HEK293 (cell line): Measurements from ENCODE around the gene RPS18.

Experiments used
- AEBP2 ChIP-seq: fragments of 450-650 bp; formaldehyde crosslinking; IDR thresholded peaks from 2 replicates; pipeline ENCODE4 v1.5.1; 2016; ENCODE audit warnings: missing biosample characterization, missing genetic modification characterization, borderline replicate concordance
- BCL6B ChIP-seq: fragments of 450-650 bp; formaldehyde crosslinking; IDR thresholded peaks from 2 replicates; pipeline ENCODE4 v1.5.1; 2017; ENCODE audit warnings: missing biosample characterization, missing genetic modification characterization
- HIC1 ChIP-seq: fragments of 450-650 bp; formaldehyde crosslinking; IDR thresholded peaks from 2 replicates; pipeline ENCODE4 v1.5.1; 2016; ENCODE audit warnings: missing biosample characterization, missing genetic modification characterization
- IKZF3 ChIP-seq: fragments of 450-650 bp; IDR thresholded peaks from 2 replicates; pipeline ENCODE4 v1.5.0; 2018; ENCODE audit warnings: missing biosample characterization, mild to moderate bottlenecking, missing genetic modification characterization, moderate library complexity
- RBAK ChIP-seq: fragments of 450-650 bp; formaldehyde crosslinking; IDR thresholded peaks from 2 replicates; pipeline ENCODE4 v1.5.1; 2016; ENCODE audit warnings: missing biosample characterization, missing genetic modification characterization
- SP3 ChIP-seq: fragments of 450-650 bp; formaldehyde crosslinking; IDR thresholded peaks from 2 replicates; pipeline ENCODE4 v1.5.1; 2016; ENCODE audit warnings: missing biosample characterization, missing genetic modification characterization
- SP7 ChIP-seq: fragments of 450-650 bp; formaldehyde crosslinking; IDR thresholded peaks from 2 replicates; pipeline ENCODE4 v1.5.1; 2016; ENCODE audit warnings: missing biosample characterization, missing genetic modification characterization
- TCF7L2 ChIP-seq: IDR thresholded peaks from 2 replicates; pipeline ENCODE4 v1.6.1; 2011; ENCODE audit warnings: low read depth, mild to moderate bottlenecking, inconsistent platforms, low read length, moderate library complexity, borderline replicate concordance
- YY2 ChIP-seq: fragments of 450-650 bp; formaldehyde crosslinking; IDR thresholded peaks from 2 replicates; pipeline ENCODE4 v1.5.1; 2016; ENCODE audit warnings: missing biosample characterization, missing genetic modification characterization
- ZFP69B ChIP-seq: fragments of 450-650 bp; formaldehyde crosslinking; IDR thresholded peaks from 2 replicates; pipeline ENCODE4 v1.5.1; 2016; ENCODE audit warnings: missing biosample characterization, missing genetic modification characterization
- ZNF114 ChIP-seq: fragments of 450-650 bp; formaldehyde crosslinking; IDR thresholded peaks from 2 replicates; pipeline ENCODE4 v1.5.0; 2017; ENCODE audit warnings: missing biosample characterization, missing genetic modification characterization
- ZNF146 ChIP-seq: fragments of 450-650 bp; formaldehyde crosslinking; IDR thresholded peaks from 2 replicates; pipeline ENCODE4 v1.5.1; 2016; ENCODE audit warnings: missing biosample characterization, missing genetic modification characterization
- ZNF16 ChIP-seq: fragments of 450-650 bp; formaldehyde crosslinking; IDR thresholded peaks from 2 replicates; pipeline ENCODE4 v1.5.1; 2016; ENCODE audit warnings: low read depth, missing biosample characterization, missing genetic modification characterization
- ZNF211 ChIP-seq: fragments of 450-650 bp; formaldehyde crosslinking; IDR thresholded peaks from 2 replicates; pipeline ENCODE4 v1.5.1; 2016; ENCODE audit warnings: low read depth, missing biosample characterization, missing genetic modification characterization
- ZNF214 ChIP-seq: fragments of 450-650 bp; formaldehyde crosslinking; IDR thresholded peaks from 2 replicates; pipeline ENCODE4 v1.5.1; 2017; ENCODE audit warnings: missing biosample characterization, mild to moderate bottlenecking, missing genetic modification characterization, borderline replicate concordance
- ZNF24 ChIP-seq: fragments of 450-650 bp; formaldehyde crosslinking; IDR thresholded peaks from 2 replicates; pipeline ENCODE4 v1.5.1; 2016; ENCODE audit warnings: missing biosample characterization, missing genetic modification characterization
- ZNF274 ChIP-seq, 2 experiments: fragments of 200-500 bp in 1 of 2; fragments of 450-650 bp in 1 of 2; sonication (Bioruptor generic) in 1 of 2; formaldehyde crosslinking in 1 of 2; IDR thresholded peaks; 2 replicates each; pipeline versions ENCODE4 v1.5.1 to v1.6.1; 2014 to 2016; ENCODE audit warnings: borderline replicate concordance in 1 of 2, inconsistent platforms in 1 of 2, low read length in 1 of 2, missing biosample characterization in 1 of 2, missing genetic modification characterization in 1 of 2
- ZNF280C ChIP-seq: fragments of 450-650 bp; formaldehyde crosslinking; IDR thresholded peaks from 2 replicates; pipeline ENCODE4 v1.5.1; 2016; ENCODE audit warnings: missing biosample characterization, missing genetic modification characterization
- ZNF324 ChIP-seq: fragments of 450-650 bp; formaldehyde crosslinking; IDR thresholded peaks from 2 replicates; pipeline ENCODE4 v1.5.1; 2016; ENCODE audit warnings: missing biosample characterization, missing genetic modification characterization
- ZNF335 ChIP-seq: fragments of 450-650 bp; formaldehyde crosslinking; conservative IDR thresholded peaks from 2 replicates; pipeline ENCODE4 v1.5.1; 2016; ENCODE audit warnings: missing biosample characterization, missing genetic modification characterization
- ZNF350 ChIP-seq: fragments of 450-650 bp; formaldehyde crosslinking; IDR thresholded peaks from 2 replicates; pipeline ENCODE4 v1.5.0; 2017; ENCODE audit warnings: missing biosample characterization, mild to moderate bottlenecking, missing genetic modification characterization
- ZNF48 ChIP-seq: fragments of 450-650 bp; formaldehyde crosslinking; IDR thresholded peaks from 2 replicates; pipeline ENCODE4 v1.5.1; 2016; ENCODE audit warnings: missing biosample characterization, missing genetic modification characterization
- ZNF530 ChIP-seq: fragments of 450-650 bp; formaldehyde crosslinking; IDR thresholded peaks from 2 replicates; pipeline ENCODE4 v1.5.1; 2016; ENCODE audit warnings: low read depth, missing biosample characterization, missing genetic modification characterization
- ZNF549 ChIP-seq: fragments of 450-650 bp; IDR thresholded peaks from 2 replicates; pipeline ENCODE4 v1.5.1; 2018; ENCODE audit warnings: missing biosample characterization, missing genetic modification characterization, mild to moderate bottlenecking, inconsistent platforms, moderate library complexity
- ZNF654 ChIP-seq: fragments of 450-650 bp; formaldehyde crosslinking; IDR thresholded peaks from 2 replicates; pipeline ENCODE4 v1.5.1; 2016; ENCODE audit warnings: low read depth, missing biosample characterization, missing genetic modification characterization
- ZNF664 ChIP-seq: fragments of 450-650 bp; formaldehyde crosslinking; IDR thresholded peaks from 2 replicates; pipeline ENCODE4 v1.5.1; 2016; ENCODE audit warnings: missing biosample characterization, missing genetic modification characterization
- ZNF776 ChIP-seq: fragments of 450-650 bp; formaldehyde crosslinking; IDR thresholded peaks from 2 replicates; pipeline ENCODE4 v1.5.0; 2017; ENCODE audit warnings: missing biosample characterization, missing genetic modification characterization, borderline replicate concordance
- ZNF791 ChIP-seq: fragments of 450-650 bp; formaldehyde crosslinking; IDR thresholded peaks from 2 replicates; pipeline ENCODE4 v1.5.1; 2016; ENCODE audit warnings: missing biosample characterization, missing genetic modification characterization
- ZXDB ChIP-seq: fragments of 450-650 bp; formaldehyde crosslinking; IDR thresholded peaks from 2 replicates; pipeline ENCODE4 v1.5.1; 2016; ENCODE audit warnings: missing biosample characterization, missing genetic modification characterization
- TF ChIP-seq, protein P1 (sequence below): fragments of 450-650 bp; formaldehyde crosslinking; IDR thresholded peaks from 2 replicates; pipeline ENCODE4 v1.5.1; 2016; ENCODE audit warnings: missing biosample characterization, missing genetic modification characterization

The RPS18 gene

DNA sequence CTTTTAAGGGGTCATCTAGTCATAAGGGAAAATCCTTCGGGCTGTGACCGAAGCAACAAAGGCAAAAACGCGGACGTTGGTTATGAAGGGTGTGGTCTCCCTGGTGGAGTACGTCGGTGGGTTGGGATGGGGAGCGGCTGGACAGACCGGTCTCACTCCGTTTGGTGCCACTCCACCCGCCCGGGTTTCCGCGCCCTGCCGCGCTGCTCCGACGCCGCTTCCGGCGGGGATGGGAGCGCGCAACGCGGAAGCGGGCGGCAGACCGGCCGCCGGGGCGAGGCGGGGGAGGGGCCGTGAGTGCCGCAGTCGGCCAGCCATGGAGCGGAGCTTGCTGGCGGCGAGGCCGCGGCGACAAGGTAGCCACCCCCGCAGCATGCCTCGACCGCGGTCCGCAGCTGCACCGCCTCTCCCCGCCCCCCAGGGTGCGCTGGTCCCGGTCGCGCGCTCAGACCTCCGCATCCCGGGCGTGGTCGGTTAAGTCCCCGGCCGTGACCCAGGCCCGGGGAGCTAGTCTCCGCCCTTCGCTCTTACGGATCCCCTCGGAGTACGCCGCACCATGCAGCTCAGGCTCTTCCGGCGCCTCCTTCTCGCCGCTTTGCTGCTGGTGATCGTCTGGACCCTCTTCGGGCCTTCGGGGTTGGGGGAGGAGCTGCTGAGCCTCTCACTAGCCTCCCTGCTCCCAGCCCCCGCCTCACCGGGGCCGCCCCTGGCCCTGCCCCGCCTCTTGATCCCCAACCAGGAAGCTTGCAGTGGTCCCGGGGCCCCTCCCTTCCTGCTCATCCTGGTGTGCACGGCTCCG is 5.2 kb downstream of the RPS18 start, which contains the start of gene B3GALT4 (continued):
- TF ChIP-seq BCL6B (no peak), ZNF324 (tag by site-specific recombination) (peak; percentile 71; the same call in 1 of the 2 replicates), ZNF791 (tag by site-specific recombination) (no peak), AEBP2 (tag by site-specific recombination) (no peak), ZNF16 (no peak; the same call in 1 of the 2 replicates), ZNF530 (tag by site-specific recombination) (no peak), ZNF211 (tag by site-specific recombination) (no peak), ZNF776 (tag by site-specific recombination) (no peak), ZNF280C (tag by site-specific recombination) (no peak), ZNF549 (tag by site-specific recombination) (no peak), ZNF274 (IDR thresholded peaks at IDR 0.05; ENCODE audit: low read length) (no peak), ZNF274 (tag by site-specific recombination; IDR thresholded peaks at IDR 0.05; ENCODE audit: borderline replicate concordance) (no peak), ZNF214 (tag by site-specific recombination) (no peak), HIC1 (no peak), ZFP69B (tag by site-specific recombination) (peak; percentile 58; the same call in 1 of the 2 replicates), SP7 (peak; percentile 81), ZNF664 (tag by site-specific recombination) (no peak), ZNF48 (tag by site-specific recombination) (no peak), SP3 (peak; percentile 92), IKZF3 (tag by site-specific recombination) (peak; percentile 85), ZNF335 (tag by site-specific recombination) (peak; percentile 41), ZNF654 (no peak), RBAK (tag by site-specific recombination) (no peak), ZNF350 (tag by site-specific recombination) (no peak), YY2 (tag by site-specific recombination) (no peak), ZNF146 (tag by site-specific recombination) (peak; percentile 17; the same call in 1 of the 2 replicates), ZXDB (tag by site-specific recombination) (peak; percentile 64), TCF7L2 (no peak), ZNF24 (tag by site-specific recombination) (peak; percentile 50; the same call in 1 of the 2 replicates), ZNF114 (no peak)
- TF ChIP-seq, protein P1, sequence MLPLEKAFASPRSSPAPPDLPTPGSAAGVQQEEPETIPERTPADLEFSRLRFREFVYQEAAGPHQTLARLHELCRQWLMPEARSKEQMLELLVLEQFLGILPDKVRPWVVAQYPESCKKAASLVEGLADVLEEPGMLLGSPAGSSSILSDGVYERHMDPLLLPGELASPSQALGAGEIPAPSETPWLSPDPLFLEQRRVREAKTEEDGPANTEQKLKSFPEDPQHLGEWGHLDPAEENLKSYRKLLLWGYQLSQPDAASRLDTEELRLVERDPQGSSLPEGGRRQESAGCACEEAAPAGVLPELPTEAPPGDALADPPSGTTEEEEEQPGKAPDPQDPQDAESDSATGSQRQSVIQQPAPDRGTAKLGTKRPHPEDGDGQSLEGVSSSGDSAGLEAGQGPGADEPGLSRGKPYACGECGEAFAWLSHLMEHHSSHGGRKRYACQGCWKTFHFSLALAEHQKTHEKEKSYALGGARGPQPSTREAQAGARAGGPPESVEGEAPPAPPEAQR, result no peak
